ENCODE results near the gene COX5A. TPM values are rescaled to one million over a fixed set of nuclear protein-coding genes. Genes with fewer than 3 reads are reported as not detected.
"Not testable (repeated sequence)": the region's sequence is repeated elsewhere in the genome, so short reads cannot be mapped to it uniquely, and the experiment has no call there.

Gene COX5A
- total RNA-seq, 4 donors from 2014 or later = 109 to 175 (median 137) TPM

GRCh38 chr15:74896316-74896715, 41.6 kb downstream of the COX5A start:
- no peak for DNase-seq (ENCODE audit: low spot score in 2 of 2)
- WGBS, 2 donors = 73 to 85% methylated on average over 3 of the region's 3 CpGs

GRCh38 chr15:74895830-74896229, 42.0 kb downstream of the COX5A start:
- TF ChIP-seq CTCF (IDR thresholded peaks at IDR 0.05) (no peak), POLR2A (IDR thresholded peaks at IDR 0.05) (no peak)
- 93 to 95% methylated on average over 6 of the region's 6 CpGs for WGBS, 2 donors
- no peak overlapping the region for H3K4me3 ChIP-seq (ENCODE audit: low read depth, poor library complexity, severe bottlenecking)
- DNase-seq (ENCODE audit: low spot score in 2 of 2) = no peak
- intact Hi-C loops (cut with DNase I; ENCODE audit: low total_unique reads) = loop anchor here (10.0 kb wide), 1 partner anchor 51 kb away; the partner anchor contains the start of gene ULK3

More at GRCh38 chr15:74896316-74896715, 41.6 kb downstream of the COX5A start:
- intact Hi-C loops (cut with DNase I; ENCODE audit: low total_unique reads) = loop anchor here (10.0 kb wide), 1 partner anchor 52 kb away; the partner anchor contains the start of gene ULK3
- TF ChIP-seq POLR2A (IDR thresholded peaks at IDR 0.05) (no peak), CTCF (IDR thresholded peaks at IDR 0.05) (no peak)
- H3K4me3 ChIP-seq (ENCODE audit: low read depth, poor library complexity, severe bottlenecking) = no peak overlapping the region

GRCh38 chr15:74894383-74894782, 43.5 kb downstream of the COX5A start:
- intact Hi-C loops (cut with DNase I; ENCODE audit: low total_unique reads) = loop anchor here (10.0 kb wide), 1 partner anchor 50 kb away; the partner anchor contains the start of gene ULK3
- WGBS, 2 donors = 90 to 94% methylated on average over 7 of the region's 7 CpGs
- H3K4me3 ChIP-seq (ENCODE audit: low read depth, poor library complexity, severe bottlenecking); DNase-seq (ENCODE audit: low spot score in 2 of 2): not testable (repeated sequence)

GRCh38 chr15:74893627-74894026, 44.2 kb downstream of the COX5A start:
- TF ChIP-seq CTCF (IDR thresholded peaks at IDR 0.05) = no peak
- no peak for TF ChIP-seq POLR2A (IDR thresholded peaks at IDR 0.05)
- WGBS, 2 donors = 70 to 78% methylated on average over 3 of the region's 3 CpGs
- no peak for DNase-seq (ENCODE audit: low spot score in 2 of 2)
- intact Hi-C loops (cut with DNase I; ENCODE audit: low total_unique reads) = loop anchor here (10.0 kb wide), 1 partner anchor 49 kb away; the partner anchor contains the start of gene ULK3
- H3K4me3 ChIP-seq (ENCODE audit: low read depth, poor library complexity, severe bottlenecking) = no peak overlapping the region

- no peak for TF ChIP-seq CTCF (IDR thresholded peaks at IDR 0.05)
- no peak for TF ChIP-seq POLR2A (IDR thresholded peaks at IDR 0.05)
- WGBS, 2 donors = 83 to 96% methylated on average over 2 of the region's 2 CpGs
- no peak overlapping the region for H3K4me3 ChIP-seq (ENCODE audit: low read depth, poor library complexity, severe bottlenecking)
- DNase-seq (ENCODE audit: low spot score in 2 of 2) = no peak
- intact Hi-C loops (cut with DNase I; ENCODE audit: low total_unique reads) = loop anchor here (10.0 kb wide), 1 partner anchor 48 kb away; the partner anchor contains the start of gene ULK3
Observed at GRCh38 chr15:74892931-74893330, 44.9 kb downstream of the COX5A start.

GRCh38 chr15:74892313-74892712, 45.6 kb downstream of the COX5A start:
- WGBS, 2 donors = 70 to 93% methylated on average over 3 of the region's 3 CpGs
- DNase-seq (ENCODE audit: low spot score in 2 of 2) = no peak

More at GRCh38 chr15:74892313-74892712, 45.6 kb downstream of the COX5A start:
- H3K4me3 ChIP-seq (ENCODE audit: low read depth, poor library complexity, severe bottlenecking) = no peak overlapping the region
- TF ChIP-seq POLR2A (IDR thresholded peaks at IDR 0.05) (no peak), CTCF (IDR thresholded peaks at IDR 0.05) (no peak)
- intact Hi-C loops (cut with DNase I; ENCODE audit: low total_unique reads) = loop anchor here (10.0 kb wide), 1 partner anchor 48 kb away; the partner anchor contains the start of gene ULK3
